Activated naive CD4-positive, alpha-beta T cell treated with anti-CD3 and anti-CD28 coated beads, Interleukin-2, amount 50 U/mL, for 16 hours (primary cell): ENCODE results near the gene TMEM232.

Experiments used
- DNase-seq: peaks from one replicate; pipeline ENCODE4 v3.0.0-alpha.2; 2020

Gene TMEM232

DNA sequence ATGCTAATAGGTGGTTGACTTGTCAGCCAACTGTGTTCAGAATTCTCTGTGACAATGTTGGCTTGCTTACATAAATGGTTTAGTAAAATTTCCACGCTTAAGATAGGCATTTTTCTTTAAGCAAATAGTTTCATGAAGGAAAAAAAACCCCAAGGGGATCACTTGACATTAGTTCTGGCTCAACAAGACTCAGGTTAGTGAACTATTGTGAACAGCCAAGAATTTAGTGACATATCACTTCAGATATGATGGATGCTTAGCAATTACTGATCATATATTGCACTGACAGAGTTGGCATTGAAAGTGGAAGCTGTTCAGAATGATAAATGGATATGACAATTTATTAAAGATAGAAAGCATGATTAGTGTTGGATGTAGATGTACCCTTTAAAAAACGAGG lies 218.5 kb downstream of the TMEM232 start:
- no peak for DNase-seq

DNA sequence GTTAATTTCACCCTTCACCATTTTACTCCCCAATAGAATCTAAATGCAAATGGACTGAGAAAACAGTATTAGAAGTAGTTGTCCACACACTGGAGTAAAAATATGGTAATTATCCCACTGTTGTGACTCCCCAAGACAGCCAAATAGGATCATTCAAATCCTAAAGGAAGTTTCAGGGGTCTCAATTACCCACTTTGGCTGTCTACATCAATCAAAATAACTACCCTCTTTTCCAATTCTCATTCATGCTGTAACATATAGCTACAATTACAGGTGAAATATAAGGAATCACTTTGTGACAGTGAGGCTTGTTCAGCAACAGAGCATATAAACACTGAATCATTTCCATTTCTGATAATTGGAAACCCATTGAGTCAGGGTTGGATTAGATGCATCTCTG lies 220.1 kb downstream of the TMEM232 start:
- DNase-seq: no peak

DNA sequence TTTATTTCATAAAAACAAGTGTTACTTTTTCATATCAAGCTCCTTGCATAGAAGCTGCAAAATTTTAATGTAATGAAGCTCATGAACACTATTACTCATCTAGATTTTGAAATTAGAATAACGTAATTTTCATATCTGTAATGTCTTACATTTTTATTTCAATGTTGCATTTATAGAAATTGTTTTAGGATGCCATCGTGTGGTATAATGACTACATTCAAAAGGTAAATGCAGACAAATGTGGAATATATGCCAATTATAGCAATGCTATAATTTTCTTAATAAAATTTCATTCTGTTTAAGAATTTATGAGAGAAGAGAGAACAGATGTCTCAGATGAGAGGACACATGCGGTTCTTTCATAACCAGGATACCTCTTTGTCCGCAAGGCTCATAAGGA lies 230.2 kb downstream of the TMEM232 start:
- DNase-seq: no peak

DNA sequence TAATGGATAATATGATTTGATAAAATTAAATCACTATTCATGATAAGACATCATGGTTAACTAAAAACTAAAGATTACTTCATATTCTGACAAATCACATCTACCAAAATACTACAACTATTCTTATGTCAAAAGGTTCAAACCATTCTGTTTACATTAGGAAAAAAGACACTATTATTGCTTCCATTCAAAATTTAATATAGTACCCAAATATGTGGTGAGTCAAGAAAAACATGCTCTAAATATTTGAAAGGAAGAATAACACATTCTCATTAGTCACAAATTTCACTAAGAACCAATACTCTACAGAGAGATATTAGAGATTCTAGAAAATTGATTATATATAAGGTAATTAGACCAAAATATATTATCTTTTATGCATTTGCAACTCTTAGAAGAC lies 234.0 kb downstream of the TMEM232 start:
- no peak for DNase-seq

DNA sequence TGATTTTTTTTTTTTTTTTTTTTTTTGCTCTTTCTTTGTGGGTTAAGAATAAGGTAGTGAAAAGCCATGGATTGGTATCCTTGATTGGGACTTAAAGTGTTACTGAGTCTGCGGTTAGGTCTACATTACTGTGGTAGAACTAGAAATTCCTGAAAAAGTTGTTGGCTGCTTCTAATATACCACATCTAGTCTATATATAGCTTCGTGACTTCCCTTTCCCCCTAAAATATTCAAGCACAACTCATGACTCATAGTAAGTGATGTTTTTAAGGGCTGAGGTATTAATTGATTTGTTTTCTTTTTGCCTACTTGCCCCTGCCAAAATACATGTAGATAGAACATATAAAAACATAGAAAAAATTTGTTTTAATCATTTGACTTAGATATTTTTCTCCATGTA lies 247.6 kb downstream of the TMEM232 start:
- no peak for DNase-seq

DNA sequence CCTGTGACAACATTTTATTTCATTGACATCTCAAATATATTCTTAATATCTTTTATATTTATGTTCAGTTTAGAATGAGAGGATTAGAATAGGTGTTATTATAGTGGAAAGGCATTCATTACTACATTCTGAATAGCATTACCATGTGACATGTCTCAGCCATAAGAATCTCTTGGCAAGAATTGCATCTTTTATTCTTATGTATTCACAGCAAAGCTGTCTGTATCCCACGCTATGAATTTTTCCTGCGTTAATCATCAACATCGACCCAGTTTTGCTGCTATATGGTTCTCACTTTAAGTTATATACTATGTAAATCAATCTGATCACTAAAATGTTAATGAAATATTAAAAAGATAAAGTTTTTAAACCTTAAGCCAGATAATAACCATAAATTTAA lies 248.6 kb downstream of the TMEM232 start:
- DNase-seq: no peak

DNA sequence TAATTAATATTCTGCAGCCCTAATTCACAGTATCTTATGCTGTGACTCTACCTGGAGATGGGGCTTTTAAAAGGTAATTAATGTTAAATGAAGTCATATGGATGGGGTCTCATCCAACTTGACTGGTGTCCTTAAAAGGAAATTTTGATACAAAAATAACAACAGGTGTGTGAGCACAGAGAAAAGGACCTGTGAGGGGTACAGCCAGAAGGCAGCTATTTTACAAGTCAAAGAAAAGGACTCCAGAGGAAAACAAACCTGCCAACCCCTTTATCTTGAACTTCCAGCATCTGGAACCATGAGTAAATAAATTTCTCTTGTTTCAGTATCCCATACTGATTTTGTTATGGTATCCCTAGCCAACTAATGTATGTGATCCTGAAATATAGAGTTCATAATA lies 250.3 kb downstream of the TMEM232 start:
- DNase-seq: no peak

DNA sequence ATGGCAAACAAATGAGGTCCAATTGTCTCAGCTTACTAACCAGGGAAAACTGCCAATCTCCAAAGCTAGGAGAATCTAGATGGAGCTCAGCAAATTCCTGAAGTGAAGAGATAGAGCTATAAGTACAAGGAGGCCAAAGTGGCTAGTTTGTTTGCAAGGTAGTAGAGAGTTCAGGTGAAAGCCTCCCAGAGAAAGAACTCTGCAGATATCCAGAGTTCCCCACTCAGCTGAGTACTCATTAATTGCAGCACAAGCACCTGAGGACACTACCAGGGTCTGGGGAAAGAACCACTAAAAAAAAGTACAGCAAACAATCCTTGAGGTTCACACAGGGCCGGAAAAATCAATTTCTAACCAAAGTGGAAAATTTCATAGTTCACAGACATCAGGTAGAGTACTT lies 250.9 kb downstream of the TMEM232 start:
- DNase-seq: no peak

DNA sequence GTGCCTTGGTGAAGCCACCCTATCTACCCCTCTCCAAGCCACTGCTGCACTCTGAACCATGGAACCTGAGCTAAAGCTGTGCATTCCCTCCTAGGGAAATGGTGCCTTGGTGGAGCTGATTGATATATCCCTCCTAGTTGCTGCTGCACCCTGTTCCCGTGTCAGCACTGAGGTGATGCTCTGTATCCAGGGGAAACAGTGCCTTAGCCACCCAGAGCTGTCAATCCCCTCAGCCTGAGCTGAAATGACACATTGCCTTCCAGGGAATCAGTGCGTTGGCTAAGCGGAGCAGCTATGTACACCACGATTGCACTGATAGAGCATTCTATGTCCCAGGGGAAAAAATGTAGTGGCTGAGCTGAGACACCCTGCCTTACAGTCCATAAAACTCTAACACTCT lies 257.0 kb downstream of the TMEM232 start:
- DNase-seq: no peak

DNA sequence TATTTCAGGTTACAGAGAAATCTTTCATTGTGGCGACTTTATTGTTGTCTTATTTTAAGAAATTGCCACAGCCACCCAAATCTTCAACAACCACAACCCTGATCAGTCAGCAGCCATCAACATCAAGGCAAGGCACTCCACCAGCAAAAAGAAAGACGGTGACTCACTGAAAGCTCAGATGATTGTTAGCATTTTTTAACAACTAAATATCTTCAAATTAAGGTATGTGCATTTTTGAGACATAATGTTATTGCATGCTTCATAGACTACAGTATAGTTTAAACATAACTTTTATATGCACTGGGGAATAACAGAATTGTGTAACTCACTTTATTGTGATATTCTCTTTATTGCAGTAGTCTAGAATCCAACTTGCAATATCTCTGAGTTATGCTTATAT lies 263.4 kb downstream of the TMEM232 start:
- no peak for DNase-seq

DNA sequence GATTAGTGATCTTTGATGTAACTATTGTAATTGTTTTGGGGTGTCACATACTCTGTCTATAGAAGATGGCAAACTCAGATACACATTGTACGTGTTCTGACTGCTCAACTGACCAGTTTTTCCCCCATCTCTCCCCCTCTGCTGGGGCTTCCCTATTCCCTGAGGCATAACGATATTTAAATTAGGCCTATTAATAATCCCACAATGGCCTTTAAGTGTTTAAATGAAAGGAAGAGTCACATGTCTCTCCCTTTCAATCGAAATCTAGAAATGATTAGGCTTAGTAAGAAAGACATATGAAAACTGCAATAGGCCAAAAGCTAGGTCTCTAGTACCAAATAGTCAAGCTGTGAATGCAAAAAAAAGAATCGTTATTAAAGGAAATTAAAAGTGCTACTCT lies 265.6 kb downstream of the TMEM232 start:
- DNase-seq: no peak

DNA sequence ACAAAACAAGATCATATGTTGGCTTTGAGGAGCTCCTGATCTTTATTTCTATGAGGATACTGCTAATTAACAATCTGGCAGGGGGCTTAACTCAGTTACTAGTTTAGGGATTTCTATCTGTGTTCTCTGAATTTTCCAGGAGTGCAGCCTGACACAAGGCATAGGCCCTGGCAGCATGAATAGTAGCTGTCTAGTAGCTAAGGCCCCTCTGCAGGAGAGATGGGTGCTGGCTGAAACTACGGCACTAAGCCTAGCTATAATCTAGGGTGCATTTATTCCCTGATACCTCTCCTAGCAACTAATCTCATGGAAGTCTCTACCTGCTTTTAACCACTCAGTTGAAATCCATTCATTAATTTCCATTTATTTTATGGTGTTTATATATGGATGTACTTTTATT lies 268.2 kb downstream of the TMEM232 start:
- no peak for DNase-seq

DNA sequence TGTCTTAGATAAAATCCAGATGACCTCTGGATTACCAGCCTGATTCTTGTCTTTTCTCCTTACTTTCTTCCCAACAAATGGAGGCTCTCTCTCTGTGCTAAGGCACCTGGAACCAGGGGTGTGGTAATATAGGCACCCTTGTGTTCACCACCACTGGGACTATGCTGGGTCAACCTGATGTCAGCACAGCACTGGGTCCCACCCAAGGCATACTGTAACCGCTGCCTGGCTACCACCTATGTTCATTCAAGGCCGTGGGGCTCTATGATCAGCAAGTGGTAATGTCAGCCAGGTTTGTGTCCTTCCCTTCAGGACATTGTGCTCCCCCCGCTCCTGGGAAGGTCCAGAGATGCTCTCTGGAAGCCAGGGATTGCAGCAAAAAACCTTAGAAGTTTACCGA lies 283.6 kb downstream of the TMEM232 start:
- no peak for DNase-seq

DNA sequence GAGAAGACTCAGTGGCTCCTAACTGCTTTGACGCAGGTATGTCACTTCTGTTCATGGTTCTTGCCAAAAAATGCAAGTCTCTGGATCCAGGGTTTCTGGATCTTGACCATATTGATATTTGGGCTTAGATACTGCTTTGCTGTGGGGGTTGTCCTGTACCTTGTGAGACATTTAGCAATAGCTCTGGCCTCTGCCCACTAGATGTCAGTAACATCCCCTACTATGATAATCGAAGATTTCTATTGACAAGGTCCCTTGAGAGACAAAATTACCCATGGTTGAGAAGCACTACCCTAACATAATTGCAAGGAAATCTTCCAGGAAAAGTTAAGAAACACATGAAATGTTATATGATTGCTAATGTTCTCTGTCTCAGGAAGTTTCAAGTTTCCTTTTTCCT lies 285.4 kb downstream of the TMEM232 start:
- DNase-seq: no peak

DNA sequence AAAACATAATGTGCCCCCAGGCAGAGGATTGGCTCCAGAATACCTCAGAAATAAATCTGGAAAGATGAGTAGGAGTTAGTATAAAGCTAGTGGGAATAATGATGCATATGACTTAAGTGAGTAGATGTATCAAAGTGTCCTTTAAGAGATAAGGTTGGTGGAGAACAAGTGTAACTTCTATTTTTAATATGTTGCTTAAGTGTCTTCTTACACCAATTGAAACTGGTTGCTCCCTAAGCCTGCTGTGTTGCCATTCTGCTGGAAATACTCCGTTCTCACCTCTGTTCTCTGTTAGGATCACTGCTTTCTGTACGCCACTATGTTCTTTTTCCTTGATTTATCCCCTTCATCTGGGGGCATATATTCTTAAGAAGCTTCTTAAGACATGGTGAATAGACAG lies 286.4 kb downstream of the TMEM232 start:
- no peak for DNase-seq

DNA sequence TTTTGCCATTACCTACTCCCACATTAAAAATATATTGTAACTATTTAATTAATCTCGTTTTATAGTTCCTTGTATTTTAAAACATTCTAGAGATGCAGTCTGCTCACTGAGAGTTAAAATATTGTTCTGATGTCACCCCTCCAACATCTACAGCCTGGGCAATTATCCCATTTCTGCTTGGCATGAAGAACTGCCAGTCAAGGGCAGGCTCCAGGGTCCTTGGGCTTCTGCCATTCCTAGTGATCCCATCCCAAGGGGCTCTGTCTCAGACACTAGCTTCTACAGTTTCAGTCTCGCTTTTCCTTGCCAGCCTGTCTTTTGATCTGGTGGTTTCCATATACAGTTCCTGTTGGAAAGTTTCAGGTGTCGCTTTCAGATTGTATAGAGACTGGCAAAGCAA lies 287.2 kb downstream of the TMEM232 start:
- no peak for DNase-seq

DNA sequence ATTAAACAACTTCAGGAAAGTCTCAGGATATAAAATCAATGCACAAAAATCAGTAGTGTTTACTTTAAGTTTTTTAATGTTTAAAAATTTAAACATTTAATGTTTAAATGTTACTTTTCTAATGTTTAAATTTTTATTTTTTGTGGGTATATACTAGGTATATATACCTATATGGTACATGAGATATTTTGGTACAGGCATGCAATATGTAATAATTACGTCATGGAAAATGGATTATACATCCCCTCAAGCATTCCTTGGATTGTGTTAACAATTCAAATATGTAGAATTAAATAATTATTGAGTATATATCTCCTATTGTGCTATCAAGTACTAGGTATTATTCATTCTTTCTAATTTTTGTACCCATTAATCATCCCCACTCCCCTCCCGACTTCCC lies 291.3 kb downstream of the TMEM232 start:
- DNase-seq: no peak

DNA sequence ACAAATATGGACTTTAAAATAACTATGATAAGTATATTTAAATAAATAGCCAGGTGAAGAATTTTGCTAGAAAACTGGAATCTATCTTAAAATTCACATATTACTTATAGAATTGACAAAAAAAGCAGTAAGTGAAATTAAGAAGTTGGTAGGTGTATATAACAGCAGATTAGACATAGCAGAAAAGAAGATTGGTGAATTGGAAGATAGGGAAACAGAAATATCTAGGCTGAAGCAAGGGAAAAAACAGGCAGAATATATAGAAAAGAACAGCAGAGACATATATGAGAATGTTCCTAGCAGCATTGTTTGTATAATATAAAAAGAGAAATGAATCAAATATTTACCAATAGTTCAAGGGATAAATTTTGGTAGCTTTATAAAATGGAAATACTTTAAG lies 294.9 kb downstream of the TMEM232 start:
- no peak for DNase-seq

DNA sequence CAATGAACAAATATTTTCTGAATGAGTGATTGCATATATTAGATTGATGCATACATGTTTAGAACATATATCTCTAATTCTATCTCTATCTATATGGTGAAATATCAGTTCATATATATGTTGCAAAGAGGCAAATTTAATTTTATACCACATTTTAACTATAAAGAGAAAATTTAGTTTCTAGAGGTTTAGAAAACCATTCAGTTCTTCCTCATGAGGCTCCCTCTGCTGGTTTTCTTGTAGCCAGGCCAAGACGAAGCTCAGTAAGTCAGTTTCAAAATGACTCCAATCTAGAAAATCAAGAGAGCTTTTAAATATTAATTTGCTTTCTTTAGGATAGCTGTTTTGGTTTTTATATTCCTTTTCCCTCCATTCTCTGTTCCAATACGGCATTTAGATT lies 312.1 kb downstream of the TMEM232 start:
- peak; percentile 9 for DNase-seq

DNA sequence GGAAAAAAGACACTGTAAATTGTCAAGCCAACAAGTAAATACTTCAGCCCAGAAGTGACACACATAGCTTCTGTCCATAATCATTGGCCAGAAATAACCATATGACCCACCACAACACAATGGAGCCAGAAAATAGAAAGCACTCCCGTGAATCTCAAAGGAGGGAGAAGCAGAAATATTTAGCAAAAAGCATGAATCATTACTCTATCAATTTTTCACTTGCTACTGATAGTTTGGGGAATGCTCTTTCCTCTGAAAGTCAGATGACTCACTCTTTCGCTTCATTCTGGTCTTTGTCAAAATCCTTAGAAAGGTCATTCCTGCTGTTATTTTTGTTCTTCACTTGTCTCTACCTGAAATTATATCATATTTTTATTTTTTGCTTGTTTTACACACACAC lies 312.6 kb downstream of the TMEM232 start:
- DNase-seq: no peak

DNA sequence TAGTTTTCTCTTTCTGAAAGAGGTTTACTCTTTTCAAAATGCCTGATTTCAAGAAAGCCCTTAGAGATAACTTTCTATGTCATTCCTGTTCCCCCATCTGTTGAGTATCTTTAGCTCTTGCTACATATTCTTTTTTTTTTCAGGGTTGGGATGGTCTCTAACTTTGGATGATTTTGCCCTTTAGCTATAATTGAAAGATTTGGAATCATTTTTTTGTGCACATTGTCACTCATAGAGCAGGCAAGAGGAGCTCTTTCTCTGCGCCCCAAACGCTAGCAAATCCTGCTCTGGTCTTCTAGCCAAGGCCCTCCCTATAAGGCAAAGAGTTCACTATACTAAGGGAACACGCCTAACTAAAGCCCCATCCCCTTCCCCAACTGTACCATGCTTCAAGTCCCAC lies 316.9 kb downstream of the TMEM232 start:
- no peak for DNase-seq

DNA sequence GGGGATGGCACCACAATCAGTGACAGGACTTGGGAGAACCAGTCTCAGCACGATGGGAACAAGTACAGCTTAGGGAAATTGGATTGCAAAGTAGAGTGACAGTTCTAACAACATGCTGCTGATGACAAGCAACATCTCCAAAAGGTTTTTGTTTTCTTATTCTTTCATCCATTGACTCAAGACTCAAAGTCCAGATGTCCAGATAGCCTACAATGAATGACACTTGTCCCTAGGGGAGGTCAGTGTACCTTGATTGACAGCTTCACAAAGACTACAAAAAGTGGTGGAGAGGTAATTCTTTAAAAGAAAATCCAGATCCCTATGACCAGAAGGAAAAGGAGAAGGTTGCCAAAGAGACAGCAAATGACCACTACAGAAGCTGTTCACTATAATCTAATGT lies 323.9 kb downstream of the TMEM232 start:
- no peak for DNase-seq

DNA sequence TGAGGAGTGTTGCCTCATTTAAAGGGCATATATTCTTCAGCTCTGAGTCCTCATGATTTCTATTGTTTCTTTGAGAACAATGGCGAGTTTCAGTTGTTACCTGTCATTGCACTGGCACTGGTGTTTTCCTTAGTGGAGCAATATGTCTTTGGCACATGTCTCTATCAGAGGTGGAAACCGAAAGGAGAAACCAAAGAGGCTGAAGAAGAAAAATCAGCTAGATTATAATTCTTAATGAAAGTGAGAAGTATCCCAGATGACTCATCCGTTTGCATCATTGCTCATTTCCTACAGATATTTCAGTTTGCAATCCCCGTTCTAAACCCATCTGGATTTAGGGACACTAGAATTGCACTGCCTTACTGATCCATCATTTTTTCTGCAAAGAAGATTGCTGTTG lies 324.6 kb downstream of the TMEM232 start:
- no peak for DNase-seq

DNA sequence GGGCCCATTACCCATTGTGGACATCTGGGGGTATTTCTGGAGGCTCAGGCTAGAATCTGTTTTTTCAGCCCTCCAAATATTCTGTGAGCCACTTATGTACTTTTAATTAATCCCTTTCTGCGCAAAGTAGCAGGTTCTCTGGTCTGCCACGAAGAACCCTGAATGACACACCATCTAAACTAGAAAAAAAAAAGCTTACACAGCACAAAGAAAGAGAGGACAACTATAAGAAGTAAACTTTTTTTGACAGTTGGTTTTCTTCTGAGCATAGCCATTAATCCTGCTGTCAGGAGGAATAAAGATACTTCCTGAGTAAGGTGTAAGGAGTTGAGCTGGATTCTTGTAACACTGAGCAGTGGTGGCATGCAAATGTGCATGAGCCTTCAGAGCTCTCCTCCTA lies 327.5 kb downstream of the TMEM232 start:
- no peak for DNase-seq

DNA sequence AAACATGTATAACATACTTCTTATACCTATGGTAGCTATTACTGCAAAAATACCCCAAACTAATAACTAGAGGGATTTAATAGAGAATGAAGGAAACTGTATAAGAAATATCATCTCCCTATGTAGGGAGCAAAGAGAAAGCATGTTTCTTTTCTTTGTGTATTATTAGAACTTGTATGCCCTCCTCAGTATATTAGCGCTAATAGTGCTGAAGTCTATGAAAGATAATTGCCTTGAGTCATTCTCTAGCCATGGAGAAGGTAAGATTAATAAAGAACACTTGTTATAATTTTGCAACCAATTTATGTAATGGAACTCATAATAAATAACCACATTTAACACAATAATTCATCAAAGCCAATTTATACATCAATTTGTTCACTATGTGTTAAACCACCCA lies 329.2 kb downstream of the TMEM232 start:
- no peak for DNase-seq

DNA sequence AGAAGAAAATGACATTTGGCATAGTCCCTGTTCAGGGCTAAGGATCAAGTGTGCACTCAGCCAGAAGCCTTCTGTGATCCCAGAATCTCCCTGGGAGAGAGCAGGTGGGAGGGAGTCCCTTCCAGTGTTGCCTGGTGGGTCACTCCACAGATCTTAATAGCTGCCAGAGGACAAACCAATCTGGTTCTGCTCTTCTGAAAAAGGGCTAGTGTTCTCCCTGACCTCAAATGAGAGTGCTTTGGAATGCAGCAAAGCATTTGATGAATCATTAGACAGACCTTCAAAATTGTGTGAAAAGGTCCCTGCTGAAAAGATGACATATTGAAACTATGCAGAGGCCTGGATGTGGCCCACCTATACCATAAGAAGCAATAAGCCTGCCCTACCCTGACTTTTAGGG lies 339.7 kb downstream of the TMEM232 start:
- DNase-seq: no peak

DNA sequence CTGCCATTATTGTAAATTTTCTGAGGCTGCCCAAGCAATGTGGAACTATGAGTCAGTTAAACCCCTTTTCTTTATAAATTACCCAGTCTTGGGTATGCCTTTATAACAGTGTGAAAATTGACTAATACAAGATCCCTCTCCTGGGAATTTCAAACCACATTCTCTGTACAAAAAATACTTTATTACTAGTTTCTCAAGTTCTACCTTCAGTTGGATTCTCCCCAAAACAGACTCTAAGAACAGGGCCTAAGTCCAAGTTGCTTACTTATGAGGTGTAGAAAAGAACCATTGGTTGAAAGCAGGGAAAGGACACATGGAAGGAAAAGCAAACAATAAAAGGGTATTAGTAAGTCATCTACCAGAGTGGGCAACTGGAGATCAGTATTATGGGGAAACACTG lies 343.2 kb downstream of the TMEM232 start:
- DNase-seq: no peak
